OCI-LY7 (cell line): Measurements from ENCODE around the gene MYH11. TPM values are rescaled to one million over a fixed set of nuclear protein-coding genes. Genes with fewer than 3 reads are reported as not detected.
A peak's percentile ranks its signal among the peaks of the same experiment; 100 is the strongest.

ENCODE experiments used
- BruUV-seq: library from RNA; stranded (reverse); fragments of 400-500 nt; replicated peaks from 2 replicates; lab custom pipeline; 2021; lab: Mats Ljungman, UMichigan
- CTCF ChIA-PET: fragments of 300-600 bp; sonication (Branson Sonifier 250); formaldehyde crosslinking; loops from one replicate; lab custom pipeline; 2022; ENCODE audit warnings: antibody characterized with exemption; ENCODE audit not compliant: unreplicated experiment; lab: Charles Lee
- POLR2A ChIA-PET: fragments of 300-600 bp; sonication (Branson Sonifier 250); formaldehyde crosslinking; loops from one replicate; lab custom pipeline; 2022; ENCODE audit warnings: antibody characterized with exemption; lab: Charles Lee
- DNase-seq: peaks from one replicate; pipeline ENCODE4 v3.0.0-alpha.2; 2015; ENCODE audit warnings: low spot score
- H2AFZ ChIP-seq: fragments of 200-600 bp; sonication (generic), shearing (Covaris generic); 2 replicates; pipeline ENCODE4 v1.6.1; 2014; ENCODE audit warnings: mild to moderate bottlenecking, antibody characterized with exemption, low read length, moderate library complexity
- H3K27ac ChIP-seq: fragments of 200-600 bp; sonication (generic); 2 replicates; pipeline ENCODE4 v1.5.1; 2014; ENCODE audit warnings: mixed run types, low read depth, mild to moderate bottlenecking, moderate library complexity, low read length, inconsistent platforms; ENCODE audit not compliant: poor library complexity, severe bottlenecking
- H3K36me3 ChIP-seq: fragments of 200-600 bp; sonication (generic); 2 replicates; pipeline ENCODE4 v1.6.1; 2014; ENCODE audit warnings: mild to moderate bottlenecking, antibody characterized with exemption, low read length, moderate library complexity, mixed read lengths; ENCODE audit not compliant: insufficient read depth
- H3K4me1 ChIP-seq: fragments of 200-600 bp; sonication (generic); 2 replicates; pipeline ENCODE4 v1.5.1; 2014; ENCODE audit warnings: mild to moderate bottlenecking, low read length; ENCODE audit not compliant: insufficient read depth, poor library complexity, severe bottlenecking
- H3K4me2 ChIP-seq: fragments of 200-600 bp; sonication (generic); 2 replicates; pipeline ENCODE4 v1.6.1; 2014; ENCODE audit warnings: mild to moderate bottlenecking, low read length
- H3K4me3 ChIP-seq: fragments of 200-600 bp; sonication (generic); 2 replicates; pipeline ENCODE4 v1.5.1; 2014; ENCODE audit warnings: mild to moderate bottlenecking, low read depth, low read length; ENCODE audit not compliant: poor library complexity, severe bottlenecking
- H3K79me2 ChIP-seq: fragments of 200-600 bp; sonication (generic); 2 replicates; pipeline ENCODE4 v1.6.1; 2016; ENCODE audit warnings: low read depth, mild to moderate bottlenecking, low read length, moderate library complexity, mixed read lengths; ENCODE audit not compliant: insufficient read depth
- H3K9me2 ChIP-seq: fragments of 200-600 bp; sonication (generic); 2 replicates; pipeline ENCODE4 v1.6.1; 2016; ENCODE audit warnings: mild to moderate bottlenecking, low read length, mixed read lengths; ENCODE audit not compliant: insufficient read depth
- H3K9me3 ChIP-seq: fragments of 200-600 bp; sonication (generic); 2 replicates; pipeline ENCODE4 v1.6.1; 2014; ENCODE audit warnings: mild to moderate bottlenecking, mixed run types, low read length, mixed read lengths
- H4K20me1 ChIP-seq: fragments of 200-600 bp; sonication (generic); 2 replicates; pipeline ENCODE4 v1.6.1; 2014; ENCODE audit warnings: mild to moderate bottlenecking, antibody characterized with exemption, low read length, moderate library complexity, mixed read lengths; ENCODE audit not compliant: insufficient read depth
- EZH2phosphoT487 ChIP-seq: fragments of 200-600 bp; sonication (generic); IDR thresholded peaks from 2 replicates; pipeline ENCODE4 v1.6.1; 2018; ENCODE audit warnings: low read depth, borderline replicate concordance, mild to moderate bottlenecking, mixed run types, antibody characterized with exemption, low read length, moderate library complexity, mixed read lengths
- intact Hi-C: fragments of 100-400 bp; cut with micrococcal nuclease; formaldehyde crosslinking; loops from one replicate; pipeline ENCODE4 v1.10.0; 2022; ENCODE audit not compliant: unreplicated experiment
- total RNA-seq, 2 experiments: library from RNA; depleted of rRNA in 1 of 2; stranded (reverse); fragments of >200 nt in 1 of 2; shearing (Covaris generic) in 1 of 2; gene quantifications; 2 replicates each; pipeline ENCODE4 v1.2.3, GENCODE V29; 2014 to 2022
- TF ChIP-seq, protein P1 (sequence below): fragments of 200-600 bp; sonication (generic); conservative IDR thresholded peaks from 2 replicates; pipeline ENCODE4 v1.5.1; 2014; ENCODE audit warnings: mild to moderate bottlenecking, antibody characterized with exemption, low read length, moderate library complexity, mixed read lengths

The MYH11 gene
- total RNA-seq, 2 experiments from 2014 or later, result 5.7 to 33.8 TPM

GRCh38 chr16:15776572-15776971 lies 80.3 kb downstream of the MYH11 start:
- no peak for TF ChIP-seq EZH2phosphoT487
- TF ChIP-seq, protein P1, sequence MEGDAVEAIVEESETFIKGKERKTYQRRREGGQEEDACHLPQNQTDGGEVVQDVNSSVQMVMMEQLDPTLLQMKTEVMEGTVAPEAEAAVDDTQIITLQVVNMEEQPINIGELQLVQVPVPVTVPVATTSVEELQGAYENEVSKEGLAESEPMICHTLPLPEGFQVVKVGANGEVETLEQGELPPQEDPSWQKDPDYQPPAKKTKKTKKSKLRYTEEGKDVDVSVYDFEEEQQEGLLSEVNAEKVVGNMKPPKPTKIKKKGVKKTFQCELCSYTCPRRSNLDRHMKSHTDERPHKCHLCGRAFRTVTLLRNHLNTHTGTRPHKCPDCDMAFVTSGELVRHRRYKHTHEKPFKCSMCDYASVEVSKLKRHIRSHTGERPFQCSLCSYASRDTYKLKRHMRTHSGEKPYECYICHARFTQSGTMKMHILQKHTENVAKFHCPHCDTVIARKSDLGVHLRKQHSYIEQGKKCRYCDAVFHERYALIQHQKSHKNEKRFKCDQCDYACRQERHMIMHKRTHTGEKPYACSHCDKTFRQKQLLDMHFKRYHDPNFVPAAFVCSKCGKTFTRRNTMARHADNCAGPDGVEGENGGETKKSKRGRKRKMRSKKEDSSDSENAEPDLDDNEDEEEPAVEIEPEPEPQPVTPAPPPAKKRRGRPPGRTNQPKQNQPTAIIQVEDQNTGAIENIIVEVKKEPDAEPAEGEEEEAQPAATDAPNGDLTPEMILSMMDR, result no peak
- H3K36me3 ChIP-seq, result no peaks in the 10 kb centered on the region
- H3K4me1 ChIP-seq, result peaks cover 14% of the 10 kb centered on the region
- no TSS peak for BruUV-seq
- no peaks in the 10 kb centered on the region for H4K20me1 ChIP-seq
- ChIA-PET POLR2A (interaction anchor here (0.8 kb wide), 1 partner anchor 46 kb away, joined by 3 read pairs; no protein-coding TSS in a partner anchor), CTCF (no interaction called here)
- intact Hi-C loops, result loop anchor here (10.0 kb wide), 1 partner anchor 158 kb away; no protein-coding TSS in a partner anchor
- H3K79me2 ChIP-seq, result no peaks in the 10 kb centered on the region
- H3K9me3 ChIP-seq, result no peaks in the 10 kb centered on the region
- no peaks in the 10 kb centered on the region for H3K9me2 ChIP-seq
- no peak overlapping the region for H3K4me2 ChIP-seq
- DNase-seq, result no peak
- H2AFZ ChIP-seq, result no peak overlapping the region
- H3K27ac ChIP-seq, result no peak overlapping the region
- no peak overlapping the region for H3K4me3 ChIP-seq

DNA sequence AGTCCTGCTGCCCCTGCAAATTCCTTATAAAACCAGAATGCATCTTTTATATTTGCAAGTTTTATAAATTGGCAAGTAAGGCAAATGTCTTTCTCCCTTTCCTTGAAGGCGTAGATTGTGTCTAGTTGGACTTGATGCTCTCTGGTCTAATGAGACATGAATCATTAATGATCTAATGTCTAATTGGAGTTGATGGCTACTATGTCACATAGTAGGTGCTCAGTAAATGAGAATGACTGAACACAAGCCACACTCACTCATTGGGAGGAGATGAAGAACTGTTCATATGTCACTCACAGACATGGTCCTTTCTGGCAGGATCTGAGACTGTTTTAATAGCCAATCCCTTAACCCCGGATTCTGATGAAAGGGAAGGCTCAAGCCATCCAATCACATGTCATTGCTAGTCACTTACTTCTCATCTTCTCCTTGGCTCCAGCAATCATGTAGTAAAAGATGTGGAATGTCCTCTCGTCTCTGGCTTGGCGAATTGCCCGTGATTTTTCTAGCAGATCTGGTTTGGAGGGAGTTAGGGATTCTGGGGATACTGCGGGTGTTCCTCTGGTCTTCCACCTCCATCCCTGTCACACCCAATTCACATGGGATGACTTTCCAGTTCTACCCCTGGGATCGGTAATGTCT lies 81.0 kb downstream of the MYH11 start:
- ChIA-PET CTCF (no interaction called here), POLR2A (no interaction called here)
- H4K20me1 ChIP-seq, result no peaks in the 10 kb centered on the region
- BruUV-seq, result no TSS peak
- no peak overlapping the region for H3K4me3 ChIP-seq
- DNase-seq, result no peak
- H3K79me2 ChIP-seq, result no peaks in the 10 kb centered on the region
- no peak for TF ChIP-seq EZH2phosphoT487
- TF ChIP-seq, protein P1, result no peak
- no peaks in the 10 kb centered on the region for H3K9me2 ChIP-seq
- peaks cover 14% of the 10 kb centered on the region for H3K4me1 ChIP-seq
- no peaks in the 10 kb centered on the region for H3K36me3 ChIP-seq
- no peak overlapping the region for H3K4me2 ChIP-seq
- no peaks in the 10 kb centered on the region for H3K9me3 ChIP-seq
- H3K27ac ChIP-seq, result no peak overlapping the region
- intact Hi-C loops, result loop anchor here (10.0 kb wide), 1 partner anchor 159 kb away; no protein-coding TSS in a partner anchor
- H2AFZ ChIP-seq, result no peak overlapping the region

DNA sequence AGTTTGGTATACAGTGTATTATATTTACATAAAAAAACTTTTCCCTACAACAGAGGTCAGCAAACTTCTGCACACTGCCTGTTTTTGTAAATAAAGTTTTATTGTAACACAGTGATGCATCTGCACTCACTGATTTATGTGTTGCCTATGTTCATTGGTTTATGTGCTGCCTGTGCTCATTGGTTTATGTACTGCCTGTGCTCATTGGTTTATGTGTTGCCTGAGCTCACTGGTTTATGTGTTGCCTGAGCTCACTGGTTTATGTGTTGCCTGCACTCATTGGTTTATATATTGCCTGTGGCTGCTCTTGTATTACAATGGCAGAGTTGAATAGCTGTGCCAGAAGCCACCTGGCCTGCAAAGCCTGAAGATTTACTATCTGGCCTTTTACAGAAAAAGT lies 81.6 kb downstream of the MYH11 start:
- Histone ChIP-seq H3K27ac (no peak overlapping the region), H3K9me2 (no peaks in the 10 kb centered on the region), H3K4me1 (peaks cover 14% of the 10 kb centered on the region), H2AFZ (no peak overlapping the region), H3K79me2 (no peaks in the 10 kb centered on the region), H3K4me3 (no peak overlapping the region), H3K9me3 (no peaks in the 10 kb centered on the region), H3K4me2 (no peak overlapping the region), H4K20me1 (no peaks in the 10 kb centered on the region), H3K36me3 (no peaks in the 10 kb centered on the region)
- DNase-seq, result peak; percentile 26
- ChIA-PET POLR2A (no interaction called here), CTCF (no interaction called here)
- BruUV-seq, result no TSS peak
- intact Hi-C loops, result loop anchor here (10.0 kb wide), 1 partner anchor 160 kb away; no protein-coding TSS in a partner anchor
- no peak for TF ChIP-seq EZH2phosphoT487
- TF ChIP-seq, protein P1, result no peak
